ENCODE data around the gene CDK2AP2. TPM values are rescaled to one million over a fixed set of nuclear protein-coding genes. Genes with fewer than 3 reads are reported as not detected.
A peak's percentile ranks its signal among the peaks of the same experiment; 100 is the strongest.
"Not testable (repeated sequence)": the region's sequence is repeated elsewhere in the genome, so short reads cannot be mapped to it uniquely, and the experiment has no call there.

The CDK2AP2 gene
- total RNA-seq, 1 experiment from 2014 or later, result 91.5 TPM

GRCh38 chr11:67483831-67484665, 23.9 kb downstream of the CDK2AP2 start:
- Histone ChIP-seq H3K9ac (ENCODE audit: low read length) (peak overlapping the region; percentile 70), H3K79me2 (ENCODE audit: low read length) (peaks cover 15% of the 10 kb centered on the region), H3K36me3 (ENCODE audit: insufficient read depth, low read length) (no peaks in the 10 kb centered on the region), H3K27me3 (ENCODE audit: low read length) (no peaks in the 10 kb centered on the region), H3K4me3 (ENCODE audit: low read length) (peak overlapping the region; percentile 60), H4K20me1 (ENCODE audit: insufficient read depth, low read depth, low read length) (no peaks in the 10 kb centered on the region), H3K9me3 (ENCODE audit: low read length) (no peaks in the 10 kb centered on the region), H3K4me1 (ENCODE audit: low read length) (peaks cover 51% of the 10 kb centered on the region), H3K4me2 (ENCODE audit: low read depth, low read length, poor library complexity, severe bottlenecking) (peak overlapping the region; percentile 80), H3K27ac (ENCODE audit: low read length) (peak overlapping the region; percentile 88), H2AFZ (ENCODE audit: low read length) (no peak overlapping the region), H3K9me2 (replicated peaks; ENCODE audit: insufficient read depth, low read length) (no peaks in the 10 kb centered on the region)
- peak; percentile 65 for DNase-seq

- no peaks in the 10 kb centered on the region for H3K36me3 ChIP-seq (ENCODE audit: insufficient read depth, low read length)
- H4K20me1 ChIP-seq (ENCODE audit: insufficient read depth, low read depth, low read length), result no peaks in the 10 kb centered on the region
- H3K4me3 ChIP-seq (ENCODE audit: low read length), result peak within 1 kb of the TSS; percentile 60
- H3K27me3 ChIP-seq (ENCODE audit: low read length), result no peaks in the 10 kb centered on the region
- peak within 1 kb of the TSS; percentile 75 for H2AFZ ChIP-seq (ENCODE audit: low read length)
- peak within 1 kb of the TSS; percentile 80 for H3K4me2 ChIP-seq (ENCODE audit: low read depth, low read length, poor library complexity, severe bottlenecking)
- no peaks in the 10 kb centered on the region for H3K9me2 ChIP-seq (replicated peaks; ENCODE audit: insufficient read depth, low read length)
- peak within 1 kb of the TSS; percentile 88 for H3K27ac ChIP-seq (ENCODE audit: low read length)
- H3K9me3 ChIP-seq (ENCODE audit: low read length), result no peaks in the 10 kb centered on the region
- peak; percentile 99 for DNase-seq
- peaks cover 15% of the 10 kb centered on the region for H3K79me2 ChIP-seq (ENCODE audit: low read length)
- peak within 1 kb of the TSS; percentile 70 for H3K9ac ChIP-seq (ENCODE audit: low read length)
- H3K4me1 ChIP-seq (ENCODE audit: low read length), result peaks cover 46% of the 10 kb centered on the region
These were observed 24.8 kb downstream of the CDK2AP2 start, which contains the start of gene AIP for GRCh38 chr11:67482827-67483798. Gene AIP (plus strand): TSS chr11:67483026. CDS start chr11:67483159, 133 bp downstream.

DNA sequence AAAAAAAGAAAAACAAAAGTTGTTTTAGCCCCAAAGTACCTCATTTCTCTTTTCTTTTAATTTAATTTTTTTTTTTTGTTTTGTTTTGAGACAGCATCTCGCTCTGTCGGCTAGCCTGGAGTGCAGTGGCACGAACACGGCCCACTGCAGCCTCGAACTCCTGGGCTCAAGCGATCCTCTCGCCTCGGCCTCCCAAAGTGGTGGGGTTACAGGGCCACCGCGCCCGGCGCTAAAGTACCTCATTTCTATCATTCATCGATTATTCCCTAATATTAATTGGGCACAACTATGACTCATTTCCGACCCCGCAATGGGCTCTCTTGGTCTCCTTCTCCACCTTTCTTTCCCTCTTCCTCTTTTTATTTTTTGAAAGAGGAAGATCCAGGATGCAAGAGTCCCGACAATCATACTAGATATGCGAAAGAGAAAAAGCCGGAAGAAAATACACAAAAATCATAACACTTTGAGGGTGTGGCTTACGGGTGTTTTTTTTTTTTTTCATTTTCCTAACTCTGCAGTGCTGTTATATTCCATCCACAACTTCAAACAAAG, 25.6 kb downstream of the CDK2AP2 start:
- Histone ChIP-seq H3K4me1 (ENCODE audit: low read length) (peaks cover 46% of the 10 kb centered on the region), H4K20me1 (ENCODE audit: insufficient read depth, low read depth, low read length) (no peaks in the 10 kb centered on the region), H3K27me3 (ENCODE audit: low read length) (no peaks in the 10 kb centered on the region), H3K9ac (ENCODE audit: low read length) (peak overlapping the region; percentile 70), H3K4me3 (ENCODE audit: low read length) (peak overlapping the region; percentile 60), H3K4me2 (ENCODE audit: low read depth, low read length, poor library complexity, severe bottlenecking) (peak overlapping the region; percentile 80), H3K36me3 (ENCODE audit: insufficient read depth, low read length) (no peaks in the 10 kb centered on the region), H3K9me2 (replicated peaks; ENCODE audit: insufficient read depth, low read length) (no peaks in the 10 kb centered on the region), H3K27ac (ENCODE audit: low read length) (peak overlapping the region; percentile 39), H3K9me3 (ENCODE audit: low read length) (no peaks in the 10 kb centered on the region), H3K79me2 (ENCODE audit: low read length) (peaks cover 15% of the 10 kb centered on the region), H2AFZ (ENCODE audit: low read length) (peak overlapping the region; percentile 75)
- no peak for DNase-seq

GRCh38 chr11:67477344-67478050, 30.5 kb downstream of the CDK2AP2 start:
- not testable (repeated sequence) for H3K9me3 ChIP-seq (ENCODE audit: low read length); H3K4me3 ChIP-seq (ENCODE audit: low read length); H3K4me1 ChIP-seq (ENCODE audit: low read length); H3K79me2 ChIP-seq (ENCODE audit: low read length); H3K9ac ChIP-seq (ENCODE audit: low read length); DNase-seq; H3K36me3 ChIP-seq (ENCODE audit: insufficient read depth, low read length); H2AFZ ChIP-seq (ENCODE audit: low read length); H3K9me2 ChIP-seq (replicated peaks; ENCODE audit: insufficient read depth, low read length); H4K20me1 ChIP-seq (ENCODE audit: insufficient read depth, low read depth, low read length); H3K4me2 ChIP-seq (ENCODE audit: low read depth, low read length, poor library complexity, severe bottlenecking); H3K27ac ChIP-seq (ENCODE audit: low read length); H3K27me3 ChIP-seq (ENCODE audit: low read length)

GRCh38 chr11:67476692-67477091, 31.3 kb downstream of the CDK2AP2 start:
- not testable (repeated sequence) for H2AFZ ChIP-seq (ENCODE audit: low read length); H3K4me2 ChIP-seq (ENCODE audit: low read depth, low read length, poor library complexity, severe bottlenecking); H3K27ac ChIP-seq (ENCODE audit: low read length); H3K79me2 ChIP-seq (ENCODE audit: low read length); H3K36me3 ChIP-seq (ENCODE audit: insufficient read depth, low read length); H3K9me3 ChIP-seq (ENCODE audit: low read length); H3K9ac ChIP-seq (ENCODE audit: low read length); H4K20me1 ChIP-seq (ENCODE audit: insufficient read depth, low read depth, low read length); H3K4me1 ChIP-seq (ENCODE audit: low read length); H3K4me3 ChIP-seq (ENCODE audit: low read length); H3K27me3 ChIP-seq (ENCODE audit: low read length); H3K9me2 ChIP-seq (replicated peaks; ENCODE audit: insufficient read depth, low read length); DNase-seq

GRCh38 chr11:67472882-67473281, 35.1 kb downstream of the CDK2AP2 start:
- Histone ChIP-seq H3K9me3 (ENCODE audit: low read length) (no peaks in the 10 kb centered on the region), H3K9ac (ENCODE audit: low read length) (no peak overlapping the region), H3K9me2 (replicated peaks; ENCODE audit: insufficient read depth, low read length) (no peaks in the 10 kb centered on the region), H2AFZ (ENCODE audit: low read length) (no peak overlapping the region), H3K4me3 (ENCODE audit: low read length) (no peak overlapping the region), H3K27ac (ENCODE audit: low read length) (no peak overlapping the region), H3K4me2 (ENCODE audit: low read depth, low read length, poor library complexity, severe bottlenecking) (no peak overlapping the region), H3K27me3 (ENCODE audit: low read length) (no peaks in the 10 kb centered on the region), H4K20me1 (ENCODE audit: insufficient read depth, low read depth, low read length) (no peaks in the 10 kb centered on the region), H3K36me3 (ENCODE audit: insufficient read depth, low read length) (no peaks in the 10 kb centered on the region), H3K79me2 (ENCODE audit: low read length) (peaks cover 10% of the 10 kb centered on the region), H3K4me1 (ENCODE audit: low read length) (peaks cover 11% of the 10 kb centered on the region)
- no peak for DNase-seq

DNA sequence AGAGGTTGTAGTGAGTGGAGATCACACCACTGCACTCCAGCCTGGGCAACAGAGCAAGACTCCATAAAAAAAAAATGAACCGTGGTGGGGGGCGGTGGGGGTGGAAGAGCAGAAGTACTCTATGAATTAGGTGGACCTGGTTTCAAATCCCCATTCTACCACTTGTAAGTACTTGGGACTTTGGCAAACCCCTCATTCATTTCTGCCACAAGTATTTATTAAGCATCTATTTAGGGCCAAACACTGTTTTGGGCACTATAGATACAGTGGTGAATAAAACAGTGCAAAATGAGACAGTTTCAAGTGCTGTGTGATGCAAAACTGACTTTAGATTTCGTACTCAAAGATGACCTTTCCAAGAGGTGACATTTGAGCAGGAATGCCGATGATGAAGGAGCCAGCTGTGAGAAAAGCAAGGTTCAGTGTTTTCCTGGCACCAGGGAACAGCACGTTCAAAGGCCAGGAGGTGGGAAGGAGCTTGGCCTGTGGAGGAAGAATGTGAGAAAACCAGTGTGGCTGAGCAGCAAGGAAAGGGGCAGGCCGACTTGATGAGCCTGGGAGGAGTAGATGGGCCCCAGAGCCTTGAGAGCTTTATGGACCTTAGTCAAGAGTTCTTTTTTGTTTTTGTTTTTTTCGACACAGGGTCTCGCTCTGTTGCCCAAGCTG, 37.5 kb downstream of the CDK2AP2 start:
- no peak overlapping the region for H3K9ac ChIP-seq (ENCODE audit: low read length)
- no peak overlapping the region for H2AFZ ChIP-seq (ENCODE audit: low read length)
- no peaks in the 10 kb centered on the region for H3K9me3 ChIP-seq (ENCODE audit: low read length)
- no peak overlapping the region for H3K4me2 ChIP-seq (ENCODE audit: low read depth, low read length, poor library complexity, severe bottlenecking)
- H3K4me3 ChIP-seq (ENCODE audit: low read length), result no peak overlapping the region
- peaks cover 30% of the 10 kb centered on the region for H3K4me1 ChIP-seq (ENCODE audit: low read length)
- no peaks in the 10 kb centered on the region for H3K36me3 ChIP-seq (ENCODE audit: insufficient read depth, low read length)
- peaks cover 16% of the 10 kb centered on the region for H3K79me2 ChIP-seq (ENCODE audit: low read length)
- DNase-seq, result no peak
- H3K9me2 ChIP-seq (replicated peaks; ENCODE audit: insufficient read depth, low read length), result no peaks in the 10 kb centered on the region
- H3K27me3 ChIP-seq (ENCODE audit: low read length), result no peaks in the 10 kb centered on the region
- H3K27ac ChIP-seq (ENCODE audit: low read length), result no peak overlapping the region
- H4K20me1 ChIP-seq (ENCODE audit: insufficient read depth, low read depth, low read length), result no peaks in the 10 kb centered on the region

Data from Karpas-422 (cell line).